Neural progenitor cell (in vitro differentiated cells): ENCODE results near the gene GABARAP.

Experiments used
- CTCF ChIP-seq: fragments of 200-600 bp; sonication (generic); IDR thresholded peaks from 2 replicates; pipeline ENCODE4 v1.5.1; 2017; ENCODE audit warnings: antibody characterized with exemption, mild to moderate bottlenecking
- EZH2 ChIP-seq: fragments of 200-600 bp; sonication (generic); IDR thresholded peaks from 2 replicates; pipeline ENCODE4 v1.6.1; 2017; ENCODE audit warnings: antibody characterized with exemption, mild to moderate bottlenecking, moderate library complexity
- EZH2phosphoT487 ChIP-seq: fragments of 200-600 bp; sonication (generic); IDR thresholded peaks from 2 replicates; pipeline ENCODE4 v1.6.1; 2017; ENCODE audit warnings: antibody characterized with exemption

GRCh38 chr17:7215652-7216180 lies 26.5 kb downstream of the GABARAP start:
- TF ChIP-seq CTCF = no peak
- TF ChIP-seq EZH2phosphoT487 = no peak
- no peak for TF ChIP-seq EZH2
